GM04503 (cell line): ENCODE results near the gene COL4A4.

Source experiments
- DNase-seq: peaks from one replicate; pipeline ENCODE4 v3.0.0-alpha.2; 2012; ENCODE audit warnings: low read depth

COL4A4 gene

DNA sequence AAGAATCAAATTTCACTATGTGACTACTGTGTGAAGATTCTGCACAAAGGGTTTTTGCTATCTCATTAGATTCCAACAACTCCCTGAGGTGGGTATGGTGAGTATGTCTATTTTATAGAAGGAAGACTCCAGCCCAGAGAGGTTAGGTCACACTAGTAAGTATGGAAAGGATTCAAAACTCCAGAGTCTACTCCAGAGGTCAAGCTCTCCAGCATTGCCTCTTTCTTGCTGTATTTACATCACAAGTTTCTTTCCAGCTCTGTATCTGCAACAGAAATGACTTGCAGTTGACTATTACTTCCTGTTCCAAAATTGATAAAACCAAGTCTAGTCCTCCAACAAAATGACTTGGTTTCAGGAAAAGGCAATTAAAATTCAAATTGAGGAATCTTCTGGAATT, 2.1 kb downstream of the COL4A4 start:
- no peak for DNase-seq

- DNase-seq = no peak
Observed at GRCh38 chr2:227160164-227160563, 3.8 kb downstream of the COL4A4 start.

DNA sequence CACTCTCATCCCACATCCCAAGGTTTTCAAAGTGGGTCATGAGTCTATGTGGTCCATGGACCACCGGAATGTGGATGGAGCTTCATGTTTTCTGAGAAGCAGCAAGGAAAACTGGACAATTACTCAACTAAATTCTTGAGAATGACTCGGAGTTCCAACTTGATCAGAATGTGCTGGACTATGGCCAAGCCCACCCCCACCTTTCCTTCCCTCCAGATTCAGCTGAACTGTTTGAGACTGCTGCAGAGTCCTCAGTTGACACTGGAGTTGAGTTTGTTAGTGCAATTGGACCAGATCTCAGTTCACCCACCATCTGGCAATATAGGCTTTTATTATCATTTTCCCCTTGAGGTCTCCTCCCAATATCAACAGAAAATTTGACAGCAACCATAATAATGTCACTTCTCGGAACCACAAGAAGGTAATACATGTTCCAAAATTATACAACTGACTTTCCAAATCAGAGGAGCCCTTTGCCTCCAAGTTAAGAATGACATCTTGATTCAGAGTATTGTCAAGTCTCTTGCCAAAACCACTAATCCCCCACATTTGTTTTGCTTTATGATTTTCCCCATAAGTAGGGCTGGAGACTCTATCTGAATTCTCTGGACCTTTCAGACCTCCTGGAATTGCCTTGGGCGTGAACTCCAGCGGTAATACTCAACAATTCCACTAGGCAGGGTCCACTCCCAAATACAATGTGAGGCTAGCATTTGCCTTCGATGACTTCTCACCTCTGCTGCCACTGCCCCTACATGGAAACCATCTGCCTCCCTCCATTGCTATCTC, 8.8 kb downstream of the COL4A4 start:
- no peak for DNase-seq

- no peak for DNase-seq
Observed at GRCh38 chr2:227153758-227154486, 10.1 kb downstream of the COL4A4 start.

GRCh38 chr2:227153307-227153706, 10.7 kb downstream of the COL4A4 start:
- DNase-seq = no peak

- DNase-seq = no peak
Observed at GRCh38 chr2:227152093-227152766, 11.8 kb downstream of the COL4A4 start.

DNA sequence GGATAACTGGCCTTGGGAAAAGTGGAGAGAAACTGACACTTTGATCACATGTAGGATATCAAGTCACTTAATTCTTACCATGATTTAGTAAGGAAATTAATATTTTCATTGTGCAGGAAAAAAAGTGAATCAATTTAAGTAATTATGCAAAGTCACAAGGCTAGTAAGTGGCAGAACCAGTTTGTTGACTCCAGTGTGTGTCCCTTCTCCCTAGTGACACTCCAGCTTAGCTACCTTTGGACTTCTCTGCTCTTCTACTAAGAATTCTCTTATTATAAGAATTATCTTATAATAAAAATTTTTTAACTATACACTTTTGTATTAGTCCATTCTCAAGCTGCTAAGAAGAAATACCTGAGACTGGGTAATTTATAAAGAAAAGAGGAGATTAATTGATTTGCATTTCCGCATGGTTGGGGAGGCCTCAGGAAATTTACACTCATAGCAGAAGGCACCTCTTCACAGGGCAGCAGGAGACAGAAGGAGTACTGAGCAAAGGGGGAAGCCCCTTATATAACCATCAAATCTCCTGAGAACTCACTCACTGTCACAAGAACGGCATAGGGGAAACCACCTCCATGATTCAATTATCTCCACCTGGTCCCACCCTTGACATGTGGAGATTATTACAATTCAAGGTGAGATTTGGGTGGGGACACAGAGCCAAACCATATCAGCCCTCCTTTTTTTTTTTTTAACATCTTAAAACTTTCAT, 13.6 kb downstream of the COL4A4 start:
- no peak for DNase-seq

- DNase-seq = no peak
Observed at GRCh38 chr2:227148106-227148505, 15.9 kb downstream of the COL4A4 start.

DNA sequence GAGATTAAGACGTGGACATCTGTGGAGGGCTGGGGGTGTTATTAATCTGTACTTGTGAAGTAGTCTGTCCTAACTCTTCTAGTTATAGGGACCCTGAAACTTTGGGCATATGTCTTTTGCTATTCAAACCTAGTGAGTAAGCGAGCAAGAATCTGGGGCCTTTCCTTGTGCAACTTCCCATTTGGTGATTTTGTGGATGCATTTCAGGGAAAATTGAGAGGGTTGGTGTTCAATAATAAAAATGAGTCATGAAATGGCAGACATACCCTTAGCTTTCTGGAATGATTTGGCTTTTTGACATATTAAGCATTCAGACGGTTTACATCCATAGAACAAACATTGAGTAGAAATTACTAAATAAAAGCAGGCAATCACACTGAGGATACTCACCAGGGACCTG, 17.0 kb downstream of the COL4A4 start:
- DNase-seq = no peak

DNA sequence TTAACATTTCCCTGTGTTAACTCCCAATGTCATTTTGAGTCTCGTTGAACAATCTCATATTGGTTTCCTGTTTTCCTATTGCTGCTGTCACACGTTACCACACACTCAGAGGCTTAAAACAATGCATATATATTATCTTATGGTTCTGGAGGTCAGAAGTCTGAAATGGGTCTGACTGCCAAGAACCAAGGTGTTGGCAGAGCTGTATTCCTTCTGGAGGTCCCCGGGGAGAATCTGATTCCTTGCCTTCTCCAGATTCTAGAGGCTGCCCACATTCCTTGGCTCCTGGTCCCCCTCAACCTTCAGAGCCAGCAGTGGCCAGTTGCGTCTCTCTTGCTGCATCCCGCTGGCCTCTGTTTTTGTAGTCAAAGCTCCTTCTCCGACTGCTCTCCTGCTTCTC, 17.5 kb downstream of the COL4A4 start:
- DNase-seq = no peak

DNA sequence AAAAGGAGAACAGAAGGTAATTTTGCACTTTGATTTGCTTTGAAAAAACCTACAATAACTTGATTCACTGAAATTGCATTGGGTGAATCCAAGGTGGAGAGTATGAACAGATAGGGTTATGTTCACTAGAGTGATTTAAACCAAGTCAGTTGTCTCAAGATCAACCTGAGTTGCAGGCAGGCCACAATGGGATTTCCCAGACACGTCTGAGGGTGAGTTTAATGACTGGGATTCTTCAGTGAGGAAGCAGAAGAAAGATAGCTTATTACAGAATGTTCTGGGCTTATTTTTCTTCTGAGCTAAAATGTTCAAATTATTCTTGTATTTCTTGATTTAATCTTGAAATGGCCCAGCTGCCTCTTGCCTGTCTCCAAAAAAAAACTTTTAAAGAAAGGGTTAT, 20.1 kb downstream of the COL4A4 start:
- no peak for DNase-seq

GRCh38 chr2:227141301-227141700, 22.7 kb downstream of the COL4A4 start:
- DNase-seq = no peak

DNA sequence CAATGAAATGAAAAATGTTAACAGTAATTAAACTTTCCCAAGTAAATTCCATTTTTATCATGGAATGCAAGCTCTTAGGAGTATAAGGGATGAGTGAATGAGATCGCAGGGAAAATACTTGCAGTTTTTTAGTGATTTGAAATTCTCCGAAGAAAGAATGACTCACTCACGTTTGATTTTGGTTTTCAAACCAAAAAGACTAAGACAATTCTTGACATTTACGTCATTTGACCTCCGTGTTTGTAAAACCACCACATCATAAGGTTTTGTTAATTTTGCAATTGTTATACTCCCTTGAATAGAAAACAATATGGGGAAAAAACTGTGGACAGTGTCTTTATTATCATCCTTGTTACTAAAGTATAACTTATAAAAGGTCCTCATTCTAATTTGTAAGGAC, 29.4 kb downstream of the COL4A4 start:
- DNase-seq = no peak

DNA sequence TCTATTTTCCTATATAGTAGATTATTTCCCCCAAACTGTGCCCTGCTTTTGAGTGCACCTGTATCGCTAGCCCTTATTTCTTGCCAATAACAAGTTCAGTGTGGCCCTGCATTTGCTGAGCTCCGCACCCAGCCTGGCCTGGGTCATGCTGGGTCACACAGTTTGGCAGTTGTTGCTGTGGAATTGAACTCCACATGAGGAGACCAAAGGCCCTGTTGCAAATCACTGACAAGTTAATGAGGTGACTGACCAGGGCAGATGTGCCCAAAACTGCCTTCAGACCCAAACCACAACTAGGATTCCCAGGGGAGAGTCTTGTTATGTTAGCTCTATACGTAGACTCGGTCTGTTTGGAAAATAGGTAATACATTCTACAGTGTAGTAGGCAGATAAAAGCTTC, 31.0 kb downstream of the COL4A4 start:
- no peak for DNase-seq

DNA sequence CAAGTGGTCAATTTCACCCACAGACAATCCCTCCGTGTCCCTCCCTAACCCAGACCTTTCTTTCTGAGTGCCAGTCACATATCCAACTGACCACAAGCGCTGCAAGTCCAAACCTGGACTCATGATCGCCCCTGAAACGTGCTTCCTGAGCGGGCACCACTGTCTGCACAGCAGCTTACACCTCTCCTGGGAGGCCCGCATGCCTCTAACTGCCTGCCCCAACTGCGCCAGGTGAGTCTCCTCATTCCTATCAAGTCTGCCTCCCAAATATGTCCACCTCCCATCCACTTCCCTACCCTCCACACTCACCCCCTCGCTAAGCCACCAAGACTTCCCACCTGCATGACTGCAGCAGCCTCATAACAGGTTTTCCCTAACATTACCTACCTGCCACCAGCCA, 33.4 kb downstream of the COL4A4 start:
- DNase-seq = no peak

GRCh38 chr2:227127201-227127600, 36.8 kb downstream of the COL4A4 start:
- no peak for DNase-seq

- DNase-seq = no peak
Observed at GRCh38 chr2:227125506-227125905, 38.5 kb downstream of the COL4A4 start.

DNA sequence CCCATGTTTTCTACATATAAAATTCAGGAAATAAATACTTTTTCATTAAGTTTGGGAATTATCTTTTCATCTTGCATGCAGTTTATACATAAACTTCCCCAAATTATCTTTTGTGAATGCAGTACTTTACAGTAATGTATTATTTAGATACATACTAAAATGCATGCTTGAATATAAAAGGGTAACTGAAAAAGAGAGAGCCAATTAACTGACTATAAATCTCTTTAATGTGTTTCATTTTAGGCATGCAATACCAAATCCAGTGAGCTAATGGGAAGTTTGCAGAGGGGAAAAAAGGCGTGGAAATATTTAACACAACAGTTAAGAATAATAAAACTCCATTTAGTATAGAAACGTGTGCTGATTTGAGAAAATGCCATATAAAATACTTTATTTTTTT, 39.2 kb downstream of the COL4A4 start:
- no peak for DNase-seq

DNA sequence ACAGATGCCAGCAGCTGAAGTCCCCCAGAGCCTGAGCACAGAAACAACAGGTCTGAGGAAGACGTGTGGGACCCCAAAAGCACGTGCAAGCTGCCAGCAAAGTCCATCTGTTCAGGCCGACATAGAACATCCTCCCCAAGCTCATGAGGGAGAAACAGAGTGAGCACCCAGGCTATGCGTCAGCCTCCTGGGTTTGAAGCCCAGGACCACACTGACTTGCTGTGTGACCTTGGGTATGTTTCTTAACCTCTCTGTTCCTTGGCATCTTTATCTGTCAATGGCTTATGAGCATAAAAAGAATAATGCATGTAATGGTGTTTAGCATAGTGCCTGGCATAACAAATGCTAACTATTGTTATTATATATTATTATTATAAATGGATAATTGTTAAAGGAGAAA, 40.3 kb downstream of the COL4A4 start:
- DNase-seq = no peak

DNA sequence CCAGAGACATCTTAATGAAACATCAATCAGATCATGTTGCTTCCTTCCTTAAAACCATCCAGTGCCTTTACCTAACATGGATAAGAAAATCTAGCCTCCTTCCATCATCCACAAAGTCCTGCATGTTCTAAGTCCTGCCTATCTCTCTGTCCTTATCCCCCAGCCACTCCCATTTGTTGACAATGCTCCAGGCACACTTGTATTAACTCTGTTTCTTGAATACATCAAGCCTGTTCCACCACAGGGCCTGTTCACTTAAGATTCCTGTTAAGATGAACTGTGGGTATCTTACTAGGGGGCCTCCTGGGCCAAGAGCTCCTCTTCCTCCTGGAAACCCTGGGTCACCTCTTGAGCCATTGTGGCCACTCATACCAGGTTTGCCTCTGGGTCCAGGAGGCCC, 45.7 kb downstream of the COL4A4 start:
- DNase-seq = no peak

DNA sequence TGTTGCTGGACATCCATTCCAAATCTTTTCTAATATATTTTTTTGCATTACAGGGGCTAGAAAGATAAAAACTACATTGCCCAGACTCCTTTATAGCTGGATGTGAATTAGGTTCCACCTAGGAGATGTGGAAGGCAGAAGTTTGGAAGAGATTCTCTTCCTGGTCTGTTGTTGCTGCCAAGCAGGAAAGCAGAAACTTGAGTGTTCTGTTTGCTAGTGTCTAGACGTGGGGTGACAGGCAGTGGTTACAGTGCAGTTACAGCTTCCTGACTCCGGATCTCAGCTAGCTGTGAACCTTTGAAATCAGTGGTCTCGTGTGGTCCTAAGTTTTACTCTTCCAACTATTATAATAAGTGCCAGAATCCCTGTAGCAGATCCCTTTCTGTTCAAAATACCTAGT, 46.2 kb downstream of the COL4A4 start:
- no peak for DNase-seq

GRCh38 chr2:227117027-227117426, 47.0 kb downstream of the COL4A4 start:
- no peak for DNase-seq

DNA sequence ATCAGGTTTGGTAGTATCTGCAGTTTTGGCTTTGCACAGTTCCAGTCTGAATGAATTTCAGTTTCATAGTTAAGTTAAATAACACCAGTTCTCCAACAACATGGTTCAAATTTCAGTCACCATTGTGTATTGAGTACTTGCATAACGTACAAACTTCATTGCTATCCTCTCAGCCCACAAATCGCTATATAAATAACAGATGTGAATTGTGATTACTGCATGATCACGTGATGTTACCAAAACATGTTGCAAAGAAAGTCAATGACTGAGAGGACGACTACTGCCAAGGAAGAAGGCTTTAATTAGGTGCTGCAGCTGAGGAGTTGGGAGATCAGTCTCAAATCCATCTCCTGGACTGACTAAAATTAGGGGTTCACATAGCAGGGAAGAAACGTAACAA, 48.2 kb downstream of the COL4A4 start:
- no peak for DNase-seq
